Caco-2 (cell line): ENCODE results near the gene GPC6. TPM values are rescaled to one million over a fixed set of nuclear protein-coding genes. Genes with fewer than 3 reads are reported as not detected.
"Not testable (repeated sequence)": the region's sequence is repeated elsewhere in the genome, so short reads cannot be mapped to it uniquely, and the experiment has no call there.

ENCODE experiments used
- BruUV-seq: library from RNA; stranded (reverse); fragments of 400-500 nt; replicated peaks from 2 replicates; lab custom pipeline; 2021; lab: Mats Ljungman, UMichigan
- CTCF ChIA-PET: fragments of 300-600 bp; sonication (Branson Sonifier 250); formaldehyde crosslinking; loops from one replicate; lab custom pipeline; 2022; ENCODE audit warnings: antibody characterized with exemption; lab: Charles Lee
- POLR2A ChIA-PET: fragments of 300-600 bp; sonication (Branson Sonifier 250); formaldehyde crosslinking; loops from one replicate; lab custom pipeline; 2022; ENCODE audit warnings: antibody characterized with exemption; lab: Charles Lee
- DNase-seq, 2 experiments: peaks; one replicate each; pipeline versions ENCODE4 v3.0.0 to v3.0.0-alpha.2; 2020 to 2022
- H3K27me3 ChIP-seq: replicated peaks from 2 replicates; pipeline ENCODE4 v1.6.0; 2011; ENCODE audit warnings: low read length; ENCODE audit not compliant: control insufficient read depth, insufficient read depth
- H3K36me3 ChIP-seq: 2 replicates; pipeline ENCODE4 v1.5.1; 2011; ENCODE audit warnings: low read length; ENCODE audit not compliant: control insufficient read depth, insufficient read depth
- H3K4me1 ChIP-seq: fragments of 250-450 bp; sonication (Bioruptor Pico); 2 replicates; pipeline ENCODE4 v1.5.1; 2020; ENCODE audit warnings: mild to moderate bottlenecking
- H3K4me3 ChIP-seq: 2 replicates; pipeline ENCODE4 v1.5.1; 2011; ENCODE audit warnings: low read depth, mild to moderate bottlenecking, control low read depth, low read length
- H3K9me3 ChIP-seq: fragments of 250-450 bp; sonication (Bioruptor Pico); 2 replicates; pipeline ENCODE4 v1.5.1; 2020; ENCODE audit warnings: mild to moderate bottlenecking, moderate library complexity
- H3K27ac Mint-ChIP-seq: one replicate; pipeline ENCODE4 v1.8.0; 2022; ENCODE audit warnings: mixed read lengths; ENCODE audit not compliant: unreplicated experiment
- H3K27me3 Mint-ChIP-seq: one replicate; pipeline ENCODE4 v1.8.0; 2022; ENCODE audit warnings: mixed read lengths; ENCODE audit not compliant: insufficient read depth, unreplicated experiment
- H3K36me3 Mint-ChIP-seq: one replicate; pipeline ENCODE4 v1.8.0; 2022; ENCODE audit warnings: mild to moderate bottlenecking, mixed read lengths; ENCODE audit not compliant: insufficient read depth, unreplicated experiment
- H3K4me1 Mint-ChIP-seq: one replicate; pipeline ENCODE4 v1.8.0; 2022; ENCODE audit warnings: low read depth, mixed read lengths; ENCODE audit not compliant: unreplicated experiment
- H3K4me3 Mint-ChIP-seq: one replicate; pipeline ENCODE4 v1.8.0; 2022; ENCODE audit warnings: mild to moderate bottlenecking, moderate library complexity, mixed read lengths; ENCODE audit not compliant: unreplicated experiment
- H3K9me3 Mint-ChIP-seq: one replicate; pipeline ENCODE4 v1.8.0; 2022; ENCODE audit warnings: mixed read lengths; ENCODE audit not compliant: unreplicated experiment
- CTCF ChIP-seq, 2 experiments: fragments of 200-600 bp in 1 of 2; IDR thresholded peaks; 1 replicate in 1 of 2; 2 replicates in 1 of 2; pipeline versions ENCODE4 v1.5.1 to v1.8.0; 2011 to 2022; ENCODE audit warnings: antibody characterized with exemption in 1 of 2, control low read depth in 1 of 2, inconsistent platforms in 1 of 2, low read depth in 1 of 2, low read length in 1 of 2, mild to moderate bottlenecking in 1 of 2, moderate library complexity in 1 of 2; ENCODE audit not compliant: insufficient read depth in 1 of 2, severe bottlenecking in 1 of 2, unreplicated experiment in 1 of 2
- intact Hi-C: fragments of 100-400 bp; cut with micrococcal nuclease; formaldehyde crosslinking; loops from one replicate; pipeline ENCODE4 v1.10.0; 2022; ENCODE audit not compliant: unreplicated experiment
- total RNA-seq: library from RNA; stranded (reverse); gene quantifications from 2 replicates; pipeline ENCODE4 v1.2.3, GENCODE V29; 2022

GPC6 gene
- total RNA-seq, 1 experiment from 2014 or later: 0.16 TPM

- no peak for DNase-seq
- ChIA-PET CTCF (no interaction called here), POLR2A (no interaction called here)
- Mint-ChIP-seq H3K27me3 (no peaks in the 10 kb centered on the region), H3K4me1 (peaks cover 6% of the 10 kb centered on the region), H3K27ac (no peak overlapping the region), H3K36me3 (no peaks in the 10 kb centered on the region), H3K9me3 (no peaks in the 10 kb centered on the region), H3K4me3 (no peak overlapping the region)
- H3K36me3 ChIP-seq: no peaks in the 10 kb centered on the region
- no peaks in the 10 kb centered on the region; the same call in 1 of the 2 replicates for H3K27me3 ChIP-seq
- no TSS peak for BruUV-seq
- no peak for TF ChIP-seq CTCF (IDR thresholded peaks at IDR 0.05; ENCODE audit: insufficient read depth in 1 of 2, low read depth in 1 of 2, low read length in 1 of 2, severe bottlenecking in 1 of 2, unreplicated experiment in 1 of 2)
- no peak overlapping the region for H3K4me3 ChIP-seq
- no peaks in the 10 kb centered on the region for H3K9me3 ChIP-seq
- intact Hi-C loops: no loop called here
- H3K4me1 ChIP-seq: peaks cover 15% of the 10 kb centered on the region
Measured at GRCh38 chr13:94342436-94343242, 1116.0 kb downstream of the GPC6 start.

- Histone ChIP-seq H3K4me3 (no peak overlapping the region), H3K27me3 (no peaks in the 10 kb centered on the region; the same call in 1 of the 2 replicates), H3K4me1 (peaks cover 15% of the 10 kb centered on the region), H3K36me3 (no peaks in the 10 kb centered on the region), H3K9me3 (no peaks in the 10 kb centered on the region)
- intact Hi-C loops: no loop called here
- H3K27ac Mint-ChIP-seq: no peak overlapping the region
- CTCF ChIA-PET: no interaction called here
- peaks cover 6% of the 10 kb centered on the region for H3K4me1 Mint-ChIP-seq
- H3K36me3 Mint-ChIP-seq: no peaks in the 10 kb centered on the region
- TF ChIP-seq CTCF (IDR thresholded peaks at IDR 0.05; ENCODE audit: insufficient read depth in 1 of 2, low read depth in 1 of 2, low read length in 1 of 2, severe bottlenecking in 1 of 2, unreplicated experiment in 1 of 2): no peak
- H3K9me3 Mint-ChIP-seq: no peaks in the 10 kb centered on the region
- BruUV-seq: no TSS peak
- DNase-seq: no peak
- no peaks in the 10 kb centered on the region for H3K27me3 Mint-ChIP-seq
- POLR2A ChIA-PET: no interaction called here
- no peak overlapping the region for H3K4me3 Mint-ChIP-seq
Measured at GRCh38 chr13:94343243-94343585, 1116.6 kb downstream of the GPC6 start.

- H3K36me3 Mint-ChIP-seq, H3K4me1 Mint-ChIP-seq, H3K9me3 ChIP-seq, H3K4me3 ChIP-seq, CTCF ChIA-PET, H3K4me3 Mint-ChIP-seq, DNase-seq, H3K36me3 ChIP-seq, H3K9me3 Mint-ChIP-seq, H3K27ac Mint-ChIP-seq, H3K27me3 Mint-ChIP-seq, intact Hi-C loops, POLR2A ChIA-PET, BruUV-seq, H3K27me3 ChIP-seq: not testable (repeated sequence)
- H3K4me1 ChIP-seq: peaks cover 15% of the 10 kb centered on the region
Measured at GRCh38 chr13:94343687-94344086, 1117.1 kb downstream of the GPC6 start.
